Fibroblast of skin of scalp (primary cell): ENCODE results near the gene GMFB.
"Not testable (repeated sequence)": the region's sequence is repeated elsewhere in the genome, so short reads cannot be mapped to it uniquely, and the experiment has no call there.

ENCODE experiments used
- DNase-seq: peaks from one replicate; pipeline ENCODE4 v3.0.0-alpha.2; 2013

Gene GMFB

GRCh38 chr14:54457609-54457996, 31.2 kb downstream of the GMFB start:
- DNase-seq = no peak

GRCh38 chr14:54456820-54457608, 31.8 kb downstream of the GMFB start:
- not testable (repeated sequence) for DNase-seq

- DNase-seq = no peak
These were observed 33.4 kb downstream of the GMFB start for GRCh38 chr14:54455363-54455762.

GRCh38 chr14:54453990-54454389, 34.8 kb downstream of the GMFB start:
- peak; percentile 35 for DNase-seq

- no peak for DNase-seq
These were observed 35.5 kb downstream of the GMFB start for GRCh38 chr14:54453252-54453651.

GRCh38 chr14:54451961-54452360, 36.8 kb downstream of the GMFB start:
- DNase-seq = no peak

GRCh38 chr14:54451121-54451601, 37.6 kb downstream of the GMFB start:
- no peak for DNase-seq

GRCh38 chr14:54450535-54450934, 38.2 kb downstream of the GMFB start:
- DNase-seq = peak; percentile 77

- DNase-seq = peak; percentile 8
These were observed 41.5 kb downstream of the GMFB start for GRCh38 chr14:54447231-54447692.

- peak; percentile 22 for DNase-seq
These were observed 42.6 kb downstream of the GMFB start for GRCh38 chr14:54446161-54446693.

- DNase-seq = peak; percentile 45
These were observed 44.1 kb downstream of the GMFB start for GRCh38 chr14:54444681-54445080.

- DNase-seq = peak; percentile 50
These were observed 44.8 kb downstream of the GMFB start for GRCh38 chr14:54443981-54444380.

- DNase-seq = not testable (repeated sequence)
These were observed 45.8 kb downstream of the GMFB start for GRCh38 chr14:54442961-54443360.

- peak; percentile 93 for DNase-seq
These were observed 47.6 kb downstream of the GMFB start, which contains the start of gene CNIH1 for GRCh38 chr14:54440873-54441868. Gene CNIH1 (minus strand): TSS chr14:54441374. CDS start chr14:54441327, 47 bp downstream.

- no peak for DNase-seq
These were observed 48.3 kb downstream of the GMFB start for GRCh38 chr14:54440476-54440872.

- peak; percentile 60 for DNase-seq
These were observed 48.7 kb downstream of the GMFB start for GRCh38 chr14:54440037-54440436.

- no peak for DNase-seq
These were observed 50.1 kb downstream of the GMFB start for GRCh38 chr14:54438703-54439102.

- not testable (repeated sequence) for DNase-seq
These were observed 50.8 kb downstream of the GMFB start for GRCh38 chr14:54437954-54438353.

- peak; percentile 35 for DNase-seq
These were observed 53.2 kb downstream of the GMFB start for GRCh38 chr14:54435500-54435981.

- no peak for DNase-seq
These were observed 60.3 kb downstream of the GMFB start for GRCh38 chr14:54428527-54428926.

GRCh38 chr14:54427871-54428270, 60.9 kb downstream of the GMFB start:
- no peak for DNase-seq

GRCh38 chr14:54425537-54426274, 63.1 kb downstream of the GMFB start:
- DNase-seq = no peak
